Hepatocyte (in vitro differentiated cells): ENCODE measurements around the gene GRK6.
"Not testable (repeated sequence)": the region's sequence is repeated elsewhere in the genome, so short reads cannot be mapped to it uniquely, and the experiment has no call there.

Experiments used
- EZH2 ChIP-seq: fragments of 200-600 bp; sonication (generic); IDR thresholded peaks from 2 replicates; pipeline ENCODE4 v1.6.1; 2016; ENCODE audit warnings: antibody characterized with exemption, mild to moderate bottlenecking, borderline replicate concordance
- TF ChIP-seq, protein P1 (sequence below): fragments of 200-600 bp; sonication (generic); IDR thresholded peaks from 2 replicates; pipeline ENCODE4 v1.5.1; 2016; ENCODE audit warnings: antibody characterized with exemption, mild to moderate bottlenecking; ENCODE audit not compliant: poor library complexity

DNA sequence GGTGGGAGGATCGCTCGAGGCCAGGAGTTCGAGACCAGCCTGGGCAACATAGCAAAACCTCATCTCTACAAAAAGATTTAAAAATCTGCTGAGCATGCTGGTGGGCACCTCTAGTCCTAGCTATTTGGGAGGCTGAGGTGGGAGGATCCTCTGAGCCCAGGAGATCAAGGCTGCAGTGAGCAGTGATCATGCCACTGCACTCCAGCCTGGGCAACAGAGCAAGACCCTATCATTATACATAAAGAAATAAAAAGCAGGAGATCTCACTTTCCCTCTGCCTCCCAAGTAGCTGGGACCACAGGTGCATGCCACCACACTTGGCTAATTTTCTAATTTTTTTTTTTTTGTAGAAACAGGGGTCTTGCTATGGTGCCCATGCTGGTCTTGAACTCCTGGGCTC, 59.3 kb downstream of the GRK6 start:
- TF ChIP-seq, protein P1, sequence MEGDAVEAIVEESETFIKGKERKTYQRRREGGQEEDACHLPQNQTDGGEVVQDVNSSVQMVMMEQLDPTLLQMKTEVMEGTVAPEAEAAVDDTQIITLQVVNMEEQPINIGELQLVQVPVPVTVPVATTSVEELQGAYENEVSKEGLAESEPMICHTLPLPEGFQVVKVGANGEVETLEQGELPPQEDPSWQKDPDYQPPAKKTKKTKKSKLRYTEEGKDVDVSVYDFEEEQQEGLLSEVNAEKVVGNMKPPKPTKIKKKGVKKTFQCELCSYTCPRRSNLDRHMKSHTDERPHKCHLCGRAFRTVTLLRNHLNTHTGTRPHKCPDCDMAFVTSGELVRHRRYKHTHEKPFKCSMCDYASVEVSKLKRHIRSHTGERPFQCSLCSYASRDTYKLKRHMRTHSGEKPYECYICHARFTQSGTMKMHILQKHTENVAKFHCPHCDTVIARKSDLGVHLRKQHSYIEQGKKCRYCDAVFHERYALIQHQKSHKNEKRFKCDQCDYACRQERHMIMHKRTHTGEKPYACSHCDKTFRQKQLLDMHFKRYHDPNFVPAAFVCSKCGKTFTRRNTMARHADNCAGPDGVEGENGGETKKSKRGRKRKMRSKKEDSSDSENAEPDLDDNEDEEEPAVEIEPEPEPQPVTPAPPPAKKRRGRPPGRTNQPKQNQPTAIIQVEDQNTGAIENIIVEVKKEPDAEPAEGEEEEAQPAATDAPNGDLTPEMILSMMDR: not testable (repeated sequence)
- not testable (repeated sequence) for TF ChIP-seq EZH2
